Inferior parietal cortex (tissue), 1 donor: ENCODE measurements around the gene SHOC2.

Source experiments
- DNase-seq: peaks from one replicate; pipeline ENCODE4 v3.0.0-alpha.2; 2016; ENCODE audit errors: extremely low spot score

The SHOC2 gene

GRCh38 chr10:110946496-110946895 is 27.1 kb downstream of the SHOC2 start:
- DNase-seq: no peak

GRCh38 chr10:110947061-110947595 is 27.7 kb downstream of the SHOC2 start:
- DNase-seq: no peak

GRCh38 chr10:110951381-110951780 is 32.0 kb downstream of the SHOC2 start:
- no peak for DNase-seq

- DNase-seq: no peak
Measured at GRCh38 chr10:110957606-110958005, 38.2 kb downstream of the SHOC2 start.

GRCh38 chr10:110959379-110960332 is 40.3 kb downstream of the SHOC2 start:
- no peak for DNase-seq

- DNase-seq: no peak
Measured at GRCh38 chr10:110960333-110960712, 40.9 kb downstream of the SHOC2 start.

GRCh38 chr10:110962443-110962842 is 43.0 kb downstream of the SHOC2 start:
- DNase-seq: no peak

- DNase-seq: no peak
Measured at GRCh38 chr10:110963162-110963561, 43.8 kb downstream of the SHOC2 start.

GRCh38 chr10:110964681-110965080 is 45.3 kb downstream of the SHOC2 start:
- DNase-seq: no peak

- DNase-seq: no peak
Measured at GRCh38 chr10:110965216-110965615, 45.8 kb downstream of the SHOC2 start.

GRCh38 chr10:110966146-110966545 is 46.7 kb downstream of the SHOC2 start:
- DNase-seq: no peak

GRCh38 chr10:110967009-110967630 is 47.7 kb downstream of the SHOC2 start:
- DNase-seq: no peak

- no peak for DNase-seq
Measured at GRCh38 chr10:110967645-110968044, 48.2 kb downstream of the SHOC2 start.

GRCh38 chr10:110969183-110969582 is 49.8 kb downstream of the SHOC2 start:
- DNase-seq: no peak

GRCh38 chr10:110971638-110972037 is 52.2 kb downstream of the SHOC2 start:
- no peak for DNase-seq

GRCh38 chr10:110972231-110973134 is 53.1 kb downstream of the SHOC2 start:
- DNase-seq: no peak

- no peak for DNase-seq
Measured at GRCh38 chr10:110973400-110973799, 54.0 kb downstream of the SHOC2 start.

GRCh38 chr10:110976577-110976976 is 57.2 kb downstream of the SHOC2 start:
- DNase-seq: no peak

- no peak for DNase-seq
Measured at GRCh38 chr10:110977662-110978061, 58.3 kb downstream of the SHOC2 start.

- no peak for DNase-seq
Measured at GRCh38 chr10:110978204-110978603, 58.8 kb downstream of the SHOC2 start.

- DNase-seq: no peak
Measured at GRCh38 chr10:110979611-110980010, 60.2 kb downstream of the SHOC2 start.

GRCh38 chr10:110980807-110981206 is 61.4 kb downstream of the SHOC2 start:
- DNase-seq: no peak
